RWPE2 (cell line): ENCODE results near the gene CHD1L.

Source experiments
- ATAC-seq: fragments of 200-7000 bp; cut with Tn5 transposase; 3 replicates; pipeline ENCODE4 v1.9.1; 2021; ENCODE audit warnings: low read depth
- DNase-seq: peaks from one replicate; pipeline ENCODE4 v3.0.0-alpha.2; 2020; ENCODE audit warnings: low spot score
- H3K27ac ChIP-seq: fragments of 450-650 bp; 2 replicates; pipeline ENCODE4 v1.5.1; 2017; ENCODE audit warnings: mild to moderate bottlenecking; ENCODE audit not compliant: poor library complexity, severe bottlenecking
- H3K27me3 ChIP-seq: fragments of 250-450 bp; sonication (Bioruptor Pico); 2 replicates; pipeline ENCODE4 v1.5.1; 2021; ENCODE audit warnings: mild to moderate bottlenecking, moderate library complexity; ENCODE audit not compliant: insufficient read depth, poor library complexity, severe bottlenecking
- H3K36me3 ChIP-seq: fragments of 250-450 bp; sonication (Bioruptor Pico); 2 replicates; pipeline ENCODE4 v1.5.1; 2020; ENCODE audit warnings: low read depth, mild to moderate bottlenecking, moderate library complexity
- H3K4me1 ChIP-seq: fragments of 250-450 bp; sonication (Bioruptor Pico); 2 replicates; pipeline ENCODE4 v1.5.1; 2021; ENCODE audit warnings: mild to moderate bottlenecking, moderate library complexity; ENCODE audit not compliant: insufficient read depth, poor library complexity, severe bottlenecking
- H3K4me3 ChIP-seq: fragments of 250-450 bp; sonication (Bioruptor Pico); 2 replicates; pipeline ENCODE4 v1.5.1; 2021; ENCODE audit warnings: mild to moderate bottlenecking, moderate library complexity; ENCODE audit not compliant: severe bottlenecking
- H3K9me3 ChIP-seq: fragments of 250-450 bp; sonication (Bioruptor Pico); 2 replicates; pipeline ENCODE4 v1.5.1; 2021; ENCODE audit warnings: mild to moderate bottlenecking, moderate library complexity; ENCODE audit not compliant: severe bottlenecking
- CTCF ChIP-seq: fragments of 450-650 bp; IDR thresholded peaks from one replicate; pipeline ENCODE4 v1.5.1; 2017; ENCODE audit warnings: mild to moderate bottlenecking, moderate library complexity; ENCODE audit not compliant: poor library complexity, severe bottlenecking

Gene CHD1L

GRCh38 chr1:147235822-147236221 lies 6.7 kb upstream of the CHD1L start:
- no peak overlapping the region for H3K27ac ChIP-seq
- H3K36me3 ChIP-seq, result no peaks in the 10 kb centered on the region
- ATAC-seq (no peak), DNase-seq (no peak)
- peaks cover 8% of the 10 kb centered on the region for H3K4me1 ChIP-seq
- H3K27me3 ChIP-seq, result no peaks in the 10 kb centered on the region
- no peaks in the 10 kb centered on the region for H3K9me3 ChIP-seq
- H3K4me3 ChIP-seq, result no peak overlapping the region
- no peak for TF ChIP-seq CTCF

- no peak for DNase-seq
Measured at GRCh38 chr1:147236448-147236847, 6.0 kb upstream of the CHD1L start.

GRCh38 chr1:147236959-147237791 lies 5.3 kb upstream of the CHD1L start:
- no peak for DNase-seq
- H3K4me1 ChIP-seq, result peaks cover 13% of the 10 kb centered on the region
- no peak overlapping the region for H3K27ac ChIP-seq
- H3K4me3 ChIP-seq, result no peak overlapping the region
- TF ChIP-seq CTCF, result no peak
- no peaks in the 10 kb centered on the region for H3K27me3 ChIP-seq
- H3K36me3 ChIP-seq, result no peaks in the 10 kb centered on the region
- no peaks in the 10 kb centered on the region for H3K9me3 ChIP-seq
- peak; percentile 70; the same call in 2 of the 3 replicates for ATAC-seq

More at GRCh38 chr1:147236448-147236847, 6.0 kb upstream of the CHD1L start:
- Histone ChIP-seq H3K9me3 (no peaks in the 10 kb centered on the region), H3K4me1 (peaks cover 8% of the 10 kb centered on the region), H3K27ac (no peak overlapping the region), H3K4me3 (no peak overlapping the region), H3K36me3 (no peaks in the 10 kb centered on the region), H3K27me3 (no peaks in the 10 kb centered on the region)
- ATAC-seq, result no peak
- no peak for TF ChIP-seq CTCF

GRCh38 chr1:147238053-147238902 lies 4.2 kb upstream of the CHD1L start:
- TF ChIP-seq CTCF, result no peak
- DNase-seq (no peak), ATAC-seq (no peak; the same call in 2 of the 3 replicates)
- Histone ChIP-seq H3K4me1 (peaks cover 13% of the 10 kb centered on the region), H3K9me3 (no peaks in the 10 kb centered on the region), H3K27ac (no peak overlapping the region), H3K27me3 (no peaks in the 10 kb centered on the region), H3K36me3 (no peaks in the 10 kb centered on the region), H3K4me3 (no peak overlapping the region)
